GM19240 (cell line): ENCODE data around the gene SMIM13.
"Not testable (repeated sequence)": the region's sequence is repeated elsewhere in the genome, so short reads cannot be mapped to it uniquely, and the experiment has no call there.

Source experiments
- DNase-seq: peaks from one replicate; pipeline ENCODE4 v3.0.0; 2011; ENCODE audit warnings: low spot score; ENCODE audit not compliant: insufficient read length

Gene SMIM13

DNA sequence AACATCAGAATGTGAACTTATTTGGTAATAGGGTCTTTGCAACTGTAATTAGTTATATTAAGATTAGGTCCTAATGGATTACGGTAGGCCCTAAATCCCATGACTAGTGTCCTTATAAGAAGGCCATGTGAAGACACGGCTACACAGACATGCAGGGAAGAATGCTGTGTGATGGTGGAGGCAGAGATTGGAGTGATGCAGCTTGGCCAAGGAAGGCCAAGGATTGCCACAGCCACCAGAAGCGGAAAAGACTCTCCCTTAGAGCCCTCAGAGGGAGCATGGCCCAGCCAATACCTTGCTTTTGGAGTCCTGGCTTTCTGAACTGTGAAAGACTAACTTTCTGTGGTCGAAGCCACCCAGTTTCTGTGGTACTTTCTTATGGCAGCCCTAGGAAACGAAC lies 9.7 kb upstream of the SMIM13 start:
- DNase-seq, result no peak

DNA sequence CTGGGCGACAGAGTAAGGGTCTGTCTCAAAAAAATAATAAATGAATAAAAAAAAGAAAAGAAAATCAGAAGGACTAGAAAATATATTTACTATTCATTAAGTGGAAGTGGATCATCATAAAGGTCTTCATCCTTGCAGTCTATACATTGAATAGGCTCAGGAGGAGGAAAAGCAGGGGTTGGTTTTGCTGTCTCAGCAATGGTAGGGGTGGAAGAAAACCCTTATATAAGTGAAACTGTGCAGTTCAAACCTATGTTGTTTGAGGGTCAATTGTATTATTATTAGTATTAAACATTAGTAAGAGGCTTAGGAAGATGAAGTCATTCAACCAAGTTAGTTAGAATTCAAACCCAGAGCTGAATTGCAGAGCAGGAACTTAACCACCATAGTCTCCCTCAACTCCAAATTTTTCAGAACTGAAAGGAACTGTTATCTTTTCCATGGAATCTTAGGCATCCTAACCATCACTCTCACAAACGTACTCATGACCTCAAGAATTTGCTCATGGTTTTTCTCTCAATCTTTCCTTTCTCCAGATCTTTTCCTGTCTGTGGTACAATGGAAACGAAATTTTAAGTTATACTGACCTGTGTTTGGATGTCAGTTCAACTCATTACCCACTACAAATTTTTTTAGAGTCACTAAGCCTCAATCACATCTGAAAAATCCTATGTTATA lies 7.7 kb upstream of the SMIM13 start:
- DNase-seq, result no peak

DNA sequence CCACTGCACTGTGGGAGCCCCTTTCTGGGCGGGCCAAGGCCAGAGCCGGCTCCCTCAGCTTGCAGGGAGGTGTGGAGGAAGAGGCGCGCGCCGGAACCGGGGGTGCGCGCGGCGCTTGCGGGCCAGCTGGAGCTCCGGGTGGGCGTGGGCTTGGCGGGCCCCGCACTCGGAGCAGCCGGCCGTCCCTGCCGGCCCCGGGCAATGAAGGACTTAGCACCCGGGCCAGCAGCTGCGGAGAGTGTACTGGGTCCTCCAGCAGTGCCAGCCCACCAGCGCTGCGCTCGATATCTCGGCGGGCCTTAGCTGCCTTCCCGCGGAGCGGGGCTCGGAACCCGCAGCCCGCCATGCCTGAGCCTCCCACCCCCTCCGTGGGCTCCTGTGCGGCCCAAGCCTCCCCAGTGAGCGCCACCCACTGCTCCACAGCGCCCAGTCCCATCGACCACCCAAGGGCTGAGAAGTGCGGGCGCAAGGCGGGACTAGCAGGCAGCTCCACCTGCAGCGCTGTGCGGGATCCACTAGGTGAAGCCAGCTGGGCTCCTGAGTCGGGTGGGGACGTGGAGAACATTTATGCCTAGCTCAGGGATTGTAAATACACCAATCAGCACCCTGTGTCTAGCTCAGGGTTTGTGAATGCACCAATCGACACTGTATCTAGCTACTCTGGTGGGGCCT lies 6.4 kb upstream of the SMIM13 start:
- DNase-seq, result not testable (repeated sequence)

DNA sequence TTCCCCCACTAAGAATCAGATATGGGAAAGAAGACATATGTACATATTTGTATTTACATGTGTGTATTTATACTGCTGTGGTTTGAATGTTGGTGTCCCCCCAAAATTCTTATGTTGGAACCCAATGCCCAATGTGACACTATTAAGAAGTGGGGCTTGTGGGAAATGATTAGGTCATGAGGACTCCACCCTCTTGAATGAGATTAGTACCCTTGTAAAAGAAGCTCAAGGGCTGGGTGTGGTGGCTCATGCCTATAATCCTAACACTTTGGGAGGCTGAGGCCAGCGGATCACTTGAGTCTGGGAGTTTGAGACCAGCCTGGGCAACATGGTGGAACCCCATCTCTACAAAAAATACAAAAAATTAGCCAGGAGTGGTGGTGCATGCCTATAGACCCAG lies 3.9 kb upstream of the SMIM13 start:
- no peak for DNase-seq

DNA sequence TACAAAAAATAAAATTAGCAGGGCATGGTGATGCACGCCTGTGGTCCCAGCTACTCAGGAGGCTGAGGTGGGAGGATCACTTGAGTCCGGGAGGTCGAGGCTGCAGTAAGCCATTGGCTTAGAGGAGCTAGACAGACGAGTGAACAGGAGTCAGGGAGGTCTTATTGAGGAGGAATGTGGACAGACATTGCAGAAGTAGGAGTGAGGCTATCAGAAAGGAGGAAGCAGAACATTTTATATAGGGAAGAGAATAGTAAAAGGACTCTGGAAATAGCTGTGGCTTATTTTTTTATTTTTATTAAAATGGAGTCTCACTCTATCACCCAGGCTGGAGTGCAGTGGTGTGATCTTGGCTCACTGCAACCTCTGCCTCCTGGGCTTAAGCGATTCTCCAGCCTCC lies 2.5 kb upstream of the SMIM13 start:
- not testable (repeated sequence) for DNase-seq

DNA sequence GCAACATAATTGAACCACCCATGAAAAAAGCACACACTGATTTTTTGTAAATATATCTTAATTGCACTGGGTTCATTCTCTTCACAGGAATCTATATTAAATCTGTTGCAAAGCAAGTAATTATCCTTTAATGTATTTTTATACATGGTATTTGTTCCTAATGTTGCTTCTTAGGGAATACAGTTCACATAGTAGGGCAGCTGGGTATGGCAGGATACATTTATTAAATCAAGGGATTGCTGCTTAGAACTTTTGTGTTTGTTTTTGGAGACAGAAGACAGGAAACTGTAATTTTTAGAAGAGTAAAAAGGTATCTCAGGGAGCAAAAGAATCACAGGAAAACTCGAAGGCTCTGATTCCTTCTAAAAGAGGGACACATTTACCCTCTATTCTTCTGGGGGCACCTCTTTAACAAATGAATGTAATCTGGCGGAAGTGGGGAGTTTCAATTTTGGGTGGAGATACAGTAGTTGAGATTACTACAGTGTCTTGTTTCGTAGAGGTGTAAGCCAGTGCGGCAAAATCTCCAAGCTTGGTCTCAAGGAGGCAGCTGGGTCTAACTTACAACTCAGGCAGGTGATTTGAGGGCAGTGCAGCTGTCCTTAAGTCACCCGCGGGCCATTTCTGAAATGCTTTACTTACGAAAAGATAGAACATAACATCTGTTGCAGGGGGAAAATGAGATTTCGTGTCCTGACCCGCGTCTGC lies 812 bp upstream of the SMIM13 start:
- DNase-seq, result peak; percentile 61

DNA sequence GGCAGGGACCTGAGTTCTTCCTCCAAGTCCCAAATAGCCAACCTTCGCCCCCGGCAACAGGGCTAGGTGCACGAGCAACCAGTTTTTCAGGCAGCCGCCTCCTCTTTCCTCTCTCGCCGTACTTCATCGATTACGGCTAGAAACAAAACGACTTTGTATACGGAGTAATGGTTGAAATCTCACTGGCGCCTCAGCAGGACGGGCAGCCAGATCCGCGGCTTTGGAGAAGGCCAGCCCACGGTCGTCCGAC lies 333 bp upstream of the SMIM13 start:
- DNase-seq, result no peak

DNA sequence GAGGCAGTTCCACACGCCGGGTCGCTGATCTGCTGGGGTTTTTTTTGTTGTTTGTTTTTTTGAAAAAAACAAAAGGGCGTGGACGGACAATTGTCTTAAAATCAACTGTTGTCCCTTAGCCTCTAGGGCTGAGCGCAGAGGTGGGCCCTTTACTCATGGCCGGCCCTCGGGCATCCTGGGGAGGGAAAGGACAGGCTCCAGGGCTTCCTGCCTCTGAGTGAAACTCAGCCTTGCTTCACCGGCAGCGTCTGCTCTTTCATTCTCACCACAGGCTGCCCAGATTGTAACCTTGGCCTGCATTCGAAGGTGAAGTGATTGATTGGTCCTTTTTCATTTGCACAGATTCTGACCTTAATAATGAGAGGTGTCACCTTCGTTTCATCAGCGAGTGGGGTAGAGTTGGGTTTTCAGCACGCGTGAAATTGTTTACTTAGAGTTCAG lies 797 bp downstream of the SMIM13 start:
- peak; percentile 68 for DNase-seq

DNA sequence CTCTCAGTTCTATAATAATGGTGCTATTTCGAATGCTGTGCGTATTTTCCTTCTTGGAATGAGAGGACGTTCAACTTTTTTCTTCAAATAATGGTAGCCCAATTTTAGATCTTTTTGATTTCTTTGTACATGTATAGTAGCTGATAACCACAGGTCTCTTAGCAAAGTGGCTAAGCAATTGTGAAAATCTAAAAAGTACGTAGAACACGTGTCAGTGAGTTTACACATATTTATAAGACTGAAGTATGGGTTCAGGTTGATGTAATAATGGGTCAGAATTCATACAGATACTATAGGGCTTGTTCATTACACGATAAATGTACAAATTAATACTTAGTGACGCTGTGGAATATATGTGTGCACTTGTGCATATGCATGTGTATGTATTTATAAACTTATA lies 1.3 kb downstream of the SMIM13 start:
- DNase-seq, result no peak

DNA sequence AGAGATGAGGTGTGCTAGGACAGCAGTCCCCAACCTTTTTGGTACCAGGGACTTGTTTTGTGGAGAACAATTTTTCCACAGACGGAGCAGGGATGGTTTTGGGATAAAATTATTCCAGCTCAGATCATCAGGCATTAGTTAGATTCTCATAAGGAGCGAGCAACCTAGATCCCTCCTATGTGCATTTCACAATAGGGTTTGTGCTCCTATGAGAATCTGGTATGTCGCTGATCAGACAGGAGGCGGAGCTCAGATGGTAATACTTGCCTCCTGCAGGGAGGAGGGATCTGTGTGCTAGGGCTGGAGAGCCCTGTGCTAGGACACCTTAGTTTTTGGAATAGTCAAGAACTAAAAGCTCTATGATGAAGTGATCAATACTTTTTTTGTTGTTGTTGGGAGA lies 2.5 kb downstream of the SMIM13 start:
- no peak for DNase-seq

DNA sequence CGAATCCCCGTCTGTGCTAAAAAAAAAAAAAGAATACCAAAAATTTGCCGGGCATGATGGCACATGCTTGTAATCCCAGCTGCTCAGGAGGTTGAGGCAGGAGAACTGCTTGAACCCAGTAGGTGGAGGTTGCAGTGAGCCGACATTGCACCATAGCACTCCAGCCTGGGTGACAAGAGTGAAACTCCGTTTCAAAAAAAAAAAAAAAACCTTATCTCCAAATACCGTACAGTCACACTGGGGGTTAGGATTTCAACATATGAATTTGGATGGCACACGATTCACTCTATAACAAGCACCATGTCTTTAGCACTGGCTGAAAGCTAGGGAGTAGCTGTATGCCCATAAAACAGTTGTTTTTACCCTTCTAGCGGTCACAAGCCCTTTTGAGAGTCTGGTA lies 3.8 kb downstream of the SMIM13 start:
- DNase-seq, result no peak

DNA sequence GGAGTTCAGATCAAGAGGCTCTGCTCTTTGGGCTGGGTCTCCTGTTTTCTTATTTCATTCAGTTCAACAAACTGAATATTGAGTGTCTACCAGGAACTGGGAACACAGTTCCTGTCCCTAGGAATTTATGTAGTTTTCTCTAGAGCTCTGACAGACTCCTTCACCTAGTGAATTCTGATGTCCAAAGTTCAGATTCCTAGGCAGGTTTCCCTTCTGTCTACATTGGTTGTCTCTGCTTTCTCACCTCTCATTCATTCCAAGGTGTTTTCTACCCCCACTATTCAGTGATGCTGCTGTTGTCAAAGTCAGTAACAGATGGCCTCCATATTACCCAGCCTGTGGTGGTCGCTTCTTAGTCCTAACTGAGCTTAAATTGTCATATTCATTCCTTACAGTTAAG lies 4.4 kb downstream of the SMIM13 start:
- DNase-seq, result no peak

DNA sequence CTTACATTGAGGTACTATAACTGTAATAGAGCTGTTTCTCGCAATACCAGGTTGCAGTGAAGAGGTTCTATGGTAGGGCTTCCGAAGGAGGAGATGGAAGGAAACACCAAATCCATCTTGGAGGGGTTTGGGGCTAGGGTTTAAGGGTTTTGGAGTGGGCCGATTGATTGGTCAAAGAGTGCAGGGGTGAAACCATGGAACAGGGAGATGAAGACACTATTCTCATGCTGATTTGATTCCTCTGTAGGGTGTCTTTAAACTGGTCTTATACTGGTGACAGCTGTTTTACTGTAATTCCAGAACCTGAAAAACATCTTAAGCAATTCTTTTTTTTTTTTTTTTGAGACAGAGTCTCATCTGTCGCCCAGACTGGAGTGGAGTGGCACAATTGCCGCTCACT lies 7.8 kb downstream of the SMIM13 start:
- no peak for DNase-seq

DNA sequence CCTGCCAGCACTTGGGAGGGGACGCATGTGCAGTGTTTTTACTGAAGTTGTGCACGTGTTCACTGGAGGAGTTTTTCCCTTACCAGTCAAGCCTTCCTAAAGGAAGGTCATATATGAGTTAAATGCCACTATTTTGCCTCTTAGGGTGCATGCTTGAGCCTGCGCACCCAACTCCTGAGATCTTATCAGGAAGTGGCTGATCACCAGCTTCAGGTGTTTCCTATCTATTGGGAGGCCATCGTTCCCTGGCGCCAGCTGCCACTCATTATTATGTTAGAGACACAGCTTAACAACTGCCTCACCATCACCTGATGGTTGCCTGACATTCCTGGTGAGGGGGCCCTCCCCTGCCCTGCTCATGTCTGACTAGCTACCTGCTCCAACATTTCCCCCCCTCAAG lies 9.4 kb downstream of the SMIM13 start:
- no peak for DNase-seq

DNA sequence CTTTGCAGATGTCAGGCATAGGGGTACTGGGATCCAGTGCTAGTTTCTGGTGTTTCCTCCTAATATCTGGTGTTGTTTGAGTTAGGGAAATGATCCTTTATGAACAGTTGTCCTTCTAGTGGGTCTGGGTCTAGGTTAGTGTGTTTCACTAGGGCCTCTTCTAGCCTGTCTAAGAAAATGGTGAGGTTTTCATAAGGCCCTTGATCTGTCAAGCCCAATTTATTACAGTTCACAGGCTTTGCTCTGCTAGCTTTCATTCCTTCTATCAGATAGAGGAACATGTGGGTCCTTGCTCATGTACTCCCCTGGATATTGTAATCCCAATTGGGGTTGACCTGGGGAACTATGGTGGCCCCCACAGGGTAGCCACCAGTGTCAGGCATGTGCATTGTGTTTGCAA lies 15.1 kb downstream of the SMIM13 start:
- no peak for DNase-seq

DNA sequence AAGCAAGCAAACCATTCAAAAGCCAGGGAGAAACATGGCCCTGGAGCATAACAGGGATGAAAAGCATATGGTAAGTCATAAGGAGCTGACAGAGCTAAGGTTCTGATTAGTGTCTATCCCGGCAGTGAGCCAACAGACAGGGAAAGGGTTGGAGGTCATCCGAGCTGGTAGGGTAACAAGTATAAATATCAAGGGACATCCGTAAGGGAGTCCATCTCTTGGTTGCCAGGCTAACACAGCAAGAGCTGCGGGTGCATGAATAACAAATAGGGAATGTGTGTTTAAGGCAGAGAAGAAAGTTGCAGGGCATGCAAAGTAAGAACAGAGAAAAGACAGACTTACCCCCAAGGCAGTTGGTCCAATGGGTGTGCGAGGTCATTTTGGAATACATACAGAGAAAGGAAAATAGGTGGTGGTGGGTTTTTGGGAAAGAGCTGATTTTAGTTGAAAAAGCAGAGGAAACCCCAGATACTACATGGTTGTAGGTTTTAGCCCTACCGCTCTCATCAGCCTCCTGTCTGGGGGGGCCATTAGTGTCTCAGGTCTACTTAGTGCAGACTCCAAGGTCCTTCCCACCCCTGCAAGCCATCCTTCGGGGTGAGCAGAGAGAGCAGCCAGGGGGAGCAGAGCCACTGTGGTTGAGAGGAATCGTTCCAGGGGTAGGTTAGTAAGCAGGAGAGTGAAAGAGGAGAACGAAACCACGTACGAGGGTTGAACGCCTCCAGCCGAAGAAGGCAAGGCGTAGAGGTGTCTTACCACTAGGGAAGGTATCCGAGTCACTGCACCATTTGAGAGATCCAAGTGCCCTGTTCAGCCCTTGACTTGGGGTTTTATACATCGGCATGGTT lies 17.5 kb downstream of the SMIM13 start, which contains the start of gene ERVFRD-1:
Gene ERVFRD-1 (minus strand): TSS at position 805 of the 848 bp plus-strand sequence. CDS start 6,415 bp downstream, outside the sequence.
- DNase-seq, result no peak

DNA sequence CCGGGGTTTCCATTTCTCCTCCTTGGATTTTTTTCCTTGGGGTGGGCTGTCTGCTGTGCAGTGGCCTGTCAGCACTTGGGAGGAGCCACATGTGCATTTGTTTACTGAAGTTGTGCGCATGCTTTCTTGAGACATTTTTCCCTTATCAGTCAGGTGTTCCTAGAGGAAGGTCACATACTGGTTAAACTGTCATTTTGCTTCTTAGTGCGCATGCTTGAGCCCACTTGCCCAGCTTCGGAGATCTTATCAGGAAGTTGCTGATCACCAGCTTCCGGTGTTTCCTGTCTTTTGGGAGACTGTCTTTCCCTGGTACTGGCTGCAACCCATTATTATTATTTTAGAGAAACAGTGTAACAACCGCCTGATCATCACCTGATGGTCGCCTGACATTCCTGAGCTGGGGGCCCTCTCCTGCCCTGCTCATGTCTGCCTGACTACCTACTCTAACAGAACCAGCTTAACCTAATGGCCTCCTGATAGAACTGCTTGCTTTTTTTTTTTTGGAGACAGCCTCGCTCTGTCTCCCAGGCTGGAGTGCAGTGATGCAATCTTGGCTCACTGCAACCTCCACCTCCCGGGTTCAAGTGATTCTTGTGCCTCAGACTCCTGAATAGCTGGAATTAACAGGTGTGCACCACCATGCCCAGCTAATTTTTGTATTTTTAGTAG lies 18.3 kb downstream of the SMIM13 start:
- no peak for DNase-seq

DNA sequence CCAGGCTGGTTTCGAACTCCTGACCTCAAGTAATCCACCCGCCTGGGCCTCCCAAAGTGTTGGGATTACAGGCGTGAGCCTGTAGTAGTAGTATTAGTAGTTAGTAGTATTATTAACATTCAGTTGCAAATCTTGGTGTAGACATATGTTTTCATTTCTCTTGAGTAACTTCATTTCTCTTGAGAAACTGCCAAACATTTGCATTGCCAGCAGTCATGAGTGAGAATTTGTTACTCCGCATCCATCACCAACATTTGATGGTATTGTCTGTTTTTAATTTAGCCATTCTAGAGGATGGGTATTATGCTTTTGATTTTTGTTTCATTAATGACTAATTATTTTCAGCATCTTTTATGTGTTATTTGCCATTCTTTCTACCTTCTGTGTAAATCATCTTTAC lies 19.4 kb downstream of the SMIM13 start:
- no peak for DNase-seq

DNA sequence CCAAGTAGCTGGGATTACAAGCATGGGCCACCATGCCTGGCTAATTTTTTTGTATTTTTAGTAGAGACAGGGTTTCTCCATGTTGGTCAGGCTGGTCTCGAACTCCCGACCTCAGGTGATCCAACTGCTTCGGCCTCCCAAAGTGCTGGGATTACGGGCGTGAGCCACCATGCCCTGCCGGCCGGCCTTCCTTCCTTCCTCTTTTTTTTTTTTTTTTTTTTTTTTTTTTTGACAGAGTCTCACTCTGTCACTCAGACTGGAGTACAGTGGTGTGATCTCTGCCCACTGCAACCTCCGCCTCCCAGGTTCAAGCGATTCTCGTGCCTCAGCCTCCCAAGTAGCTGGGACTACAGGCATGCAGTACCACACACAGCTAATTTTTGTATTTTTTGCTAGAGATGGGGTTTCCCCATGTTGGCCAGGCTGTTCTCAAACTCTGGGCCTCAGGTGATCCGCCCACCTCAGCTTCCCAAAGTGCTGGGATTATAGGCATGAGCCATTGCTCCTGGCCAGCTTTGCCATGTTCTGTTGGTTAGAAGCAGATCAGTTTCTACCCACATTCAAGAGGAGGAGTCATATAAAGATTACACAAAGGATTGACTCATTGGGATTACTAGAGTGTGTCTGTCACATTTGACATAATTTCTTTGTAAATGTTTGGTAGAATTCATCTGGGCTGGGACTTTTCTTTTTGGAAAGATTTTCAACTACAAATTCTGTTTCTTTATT lies 22.3 kb downstream of the SMIM13 start:
- not testable (repeated sequence) for DNase-seq

DNA sequence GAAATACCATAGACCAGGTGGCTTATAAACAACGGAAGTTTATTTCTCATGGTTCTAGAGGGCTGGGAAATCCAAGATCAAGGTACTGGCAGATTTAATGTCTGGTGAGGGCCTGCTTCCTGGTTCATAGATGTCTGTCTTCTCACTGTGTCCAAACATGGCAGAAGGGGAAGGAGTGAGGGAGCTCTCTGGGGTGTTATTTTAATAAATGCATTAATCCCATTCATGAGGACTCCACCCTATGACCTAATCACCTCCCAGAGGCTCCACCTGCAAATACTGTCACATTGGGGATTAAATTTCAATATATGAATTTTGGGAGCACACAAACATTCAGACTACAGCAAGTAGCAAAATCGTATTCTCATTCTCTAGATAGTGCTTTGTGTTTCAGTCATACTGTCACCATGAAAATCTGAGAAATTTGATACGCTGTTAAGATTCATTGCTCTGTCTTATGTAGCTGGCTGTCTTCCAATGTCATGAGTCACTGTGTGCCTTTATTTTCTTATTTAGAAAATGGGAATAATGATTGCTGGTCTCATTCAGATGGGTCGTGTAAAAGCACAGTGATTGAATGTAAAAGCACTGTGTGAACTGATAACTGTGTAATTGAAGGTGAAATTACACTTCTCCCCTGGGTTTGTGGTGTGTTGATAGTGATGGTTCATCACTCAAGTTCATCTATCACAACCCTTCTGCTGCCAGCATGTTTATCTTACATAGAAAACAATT lies 26.8 kb downstream of the SMIM13 start:
- no peak for DNase-seq
